Fibroblast of skin of left quadriceps (primary cell): ENCODE data around the gene NFATC3.
A peak's percentile ranks its signal among the peaks of the same experiment; 100 is the strongest.

ENCODE experiments used
- DNase-seq, 2 experiments: peaks; one replicate each; pipeline ENCODE4 v3.0.0-alpha.2; 2013; ENCODE audit warnings: low read depth in 2 of 2

Gene NFATC3

GRCh38 chr16:68085259-68086071 is at the start of gene NFATC3:
Gene NFATC3 (plus strand): TSS chr16:68085370. CDS start chr16:68085682, 312 bp downstream.
- DNase-seq = peak; percentile 94

- DNase-seq = no peak
Measured at GRCh38 chr16:68037841-68038597, 47.2 kb upstream of the NFATC3 start.

- DNase-seq = peak; percentile 10 to 19
Measured at GRCh38 chr16:68040506-68041288, 44.5 kb upstream of the NFATC3 start.

GRCh38 chr16:68041783-68042182 is 43.4 kb upstream of the NFATC3 start:
- DNase-seq = no peak

- DNase-seq = no peak
Measured at GRCh38 chr16:68046106-68046505, 39.1 kb upstream of the NFATC3 start.

GRCh38 chr16:68047987-68048386 is 37.2 kb upstream of the NFATC3 start:
- no peak for DNase-seq

- no peak for DNase-seq
Measured at GRCh38 chr16:68049449-68049848, 35.7 kb upstream of the NFATC3 start.

GRCh38 chr16:68055395-68055794 is 29.8 kb upstream of the NFATC3 start:
- no peak for DNase-seq

- no peak for DNase-seq
Measured at GRCh38 chr16:68059804-68060203, 25.4 kb upstream of the NFATC3 start.

GRCh38 chr16:68061396-68061795 is 23.8 kb upstream of the NFATC3 start:
- DNase-seq = no peak

- no peak for DNase-seq
Measured at GRCh38 chr16:68062910-68063393, 22.2 kb upstream of the NFATC3 start.

- DNase-seq = peak; percentile 40 to 43
Measured at GRCh38 chr16:68064791-68065365, 20.3 kb upstream of the NFATC3 start.

- DNase-seq = peak; percentile 54 to 55
Measured at GRCh38 chr16:68065716-68066305, 19.4 kb upstream of the NFATC3 start.

GRCh38 chr16:68066763-68067162 is 18.4 kb upstream of the NFATC3 start:
- DNase-seq = no peak

GRCh38 chr16:68068926-68069325 is 16.2 kb upstream of the NFATC3 start:
- DNase-seq = no peak

- DNase-seq = no peak
Measured at GRCh38 chr16:68069511-68070248, 15.5 kb upstream of the NFATC3 start.

- no peak for DNase-seq
Measured at GRCh38 chr16:68070249-68070730, 14.9 kb upstream of the NFATC3 start.

GRCh38 chr16:68070806-68071517 is 14.2 kb upstream of the NFATC3 start:
- no peak for DNase-seq

GRCh38 chr16:68071518-68071901 is 13.7 kb upstream of the NFATC3 start:
- no peak for DNase-seq
